ENCODE data around the gene ADA. TPM values are rescaled to one million over a fixed set of nuclear protein-coding genes. Genes with fewer than 3 reads are reported as not detected.

ADA gene
- total and polyA plus RNA-seq, 2 of the 13 experiments (the other 11 are each of a cell fraction or from before 2014, with no cell fraction given) = 2.5 to 11.3 TPM

DNA sequence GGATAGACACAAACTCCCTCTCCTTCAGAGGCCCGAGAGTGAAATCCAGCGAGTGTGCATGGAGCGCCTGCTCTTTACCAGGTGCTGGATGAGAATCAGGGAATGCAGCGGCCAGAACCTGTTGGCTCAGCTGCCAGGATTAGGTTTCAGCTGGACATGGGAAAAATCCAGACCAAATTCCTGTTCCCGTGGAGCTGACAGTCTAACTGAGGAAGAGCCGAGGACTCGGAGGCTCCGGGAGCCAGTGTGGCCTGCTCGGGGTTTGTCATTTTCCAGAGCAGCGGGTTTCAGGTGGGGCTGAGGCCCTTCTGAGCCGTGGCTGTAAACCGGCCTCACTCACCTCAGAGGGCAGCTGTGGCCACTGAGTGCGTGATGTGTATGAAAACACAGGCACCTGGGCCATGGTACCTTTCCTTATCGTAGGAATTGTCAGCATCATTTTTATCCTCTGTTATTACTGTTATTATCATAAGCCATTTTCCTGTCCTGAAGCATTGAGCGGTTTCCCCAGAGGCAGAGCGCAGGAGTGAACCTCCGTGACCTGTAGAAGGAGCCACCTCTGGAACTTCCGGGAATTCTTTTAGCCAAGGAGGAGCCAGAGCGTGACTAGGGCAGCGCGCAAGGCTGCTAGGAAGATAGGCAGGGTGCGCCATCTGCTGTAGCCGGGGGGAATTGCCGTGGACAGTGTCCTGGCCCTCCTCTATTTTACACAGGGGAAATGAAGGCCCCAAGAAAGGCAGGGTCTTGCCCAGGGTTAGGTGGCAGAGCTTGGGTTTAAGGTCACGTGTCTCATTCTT lies 41.8 kb downstream of the ADA start (continued):
- no peak; the same call in 1 of the 2 replicates for TF ChIP-seq HNF4G (IDR thresholded peaks at IDR 0.05; ENCODE audit: borderline replicate concordance, low read depth, low read length)
- no peak for TF ChIP-seq HNF4G (CRISPR knock-in tag; IDR thresholded peaks at IDR 0.05; ENCODE audit: borderline replicate concordance, low read depth)
- TF ChIP-seq, protein P1, sequence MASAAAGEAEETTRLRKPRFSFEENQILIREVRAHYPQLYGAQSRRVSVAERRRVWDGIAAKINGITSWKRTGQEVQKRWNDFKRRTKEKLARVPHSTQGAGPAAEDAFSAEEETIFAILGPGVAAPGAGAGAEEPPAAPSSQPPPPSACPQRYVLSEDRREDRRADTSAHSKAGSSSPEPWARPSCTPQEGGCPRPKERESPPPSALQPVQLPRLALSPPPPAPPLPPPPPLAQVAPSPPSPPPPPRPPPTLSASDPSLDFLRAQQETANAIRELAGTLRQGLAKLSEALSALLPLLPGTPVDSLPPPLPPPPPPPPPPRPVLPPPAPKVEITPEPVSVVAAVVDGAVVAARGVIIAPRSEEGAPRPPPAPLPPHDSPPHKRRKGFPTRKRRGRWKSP (CRISPR knock-in tag; IDR thresholded peaks at IDR 0.05) = peak; percentile 82
- TF ChIP-seq FOXK1 (CRISPR knock-in tag; IDR thresholded peaks at IDR 0.05; ENCODE audit: borderline replicate concordance, low read depth) = peak; percentile 66; the same call in 1 of the 2 replicates
- TF ChIP-seq ZNF354B (CRISPR knock-in tag; IDR thresholded peaks at IDR 0.05) = no peak
- no peak for TF ChIP-seq ZNF296 (CRISPR knock-in tag; conservative IDR thresholded peaks at IDR 0.05)
- TF ChIP-seq ZFY (CRISPR knock-in tag; IDR thresholded peaks at IDR 0.05) = peak; percentile 91
- TF ChIP-seq ZNF800 (CRISPR knock-in tag; IDR thresholded peaks at IDR 0.05) = peak; percentile 87
- TF ChIP-seq ZSCAN20 (CRISPR knock-in tag; IDR thresholded peaks at IDR 0.05; ENCODE audit: borderline replicate concordance) = no peak
- TF ChIP-seq MBNL3 (CRISPR knock-in tag; conservative IDR thresholded peaks at IDR 0.05) = no peak
- peak; percentile 49; the same call in 1 of the 2 replicates for TF ChIP-seq MTA1 (CRISPR knock-in tag; IDR thresholded peaks at IDR 0.05; ENCODE audit: borderline replicate concordance)
- TF ChIP-seq KAT2B (IDR thresholded peaks at IDR 0.05; ENCODE audit: borderline replicate concordance, low read depth, low read length) = no peak
- TF ChIP-seq GFI1 (CRISPR knock-in tag; IDR thresholded peaks at IDR 0.05; ENCODE audit: borderline replicate concordance) = 0 out of 2 replicates have a peak, but pooled peaks have one; percentile 42
- TF ChIP-seq GMEB2 (CRISPR knock-in tag; IDR thresholded peaks at IDR 0.05; ENCODE audit: low read depth) = no peak
- TF ChIP-seq ZNF501 (CRISPR knock-in tag; IDR thresholded peaks at IDR 0.05) = peak; percentile 92
- TF ChIP-seq, protein P2, sequence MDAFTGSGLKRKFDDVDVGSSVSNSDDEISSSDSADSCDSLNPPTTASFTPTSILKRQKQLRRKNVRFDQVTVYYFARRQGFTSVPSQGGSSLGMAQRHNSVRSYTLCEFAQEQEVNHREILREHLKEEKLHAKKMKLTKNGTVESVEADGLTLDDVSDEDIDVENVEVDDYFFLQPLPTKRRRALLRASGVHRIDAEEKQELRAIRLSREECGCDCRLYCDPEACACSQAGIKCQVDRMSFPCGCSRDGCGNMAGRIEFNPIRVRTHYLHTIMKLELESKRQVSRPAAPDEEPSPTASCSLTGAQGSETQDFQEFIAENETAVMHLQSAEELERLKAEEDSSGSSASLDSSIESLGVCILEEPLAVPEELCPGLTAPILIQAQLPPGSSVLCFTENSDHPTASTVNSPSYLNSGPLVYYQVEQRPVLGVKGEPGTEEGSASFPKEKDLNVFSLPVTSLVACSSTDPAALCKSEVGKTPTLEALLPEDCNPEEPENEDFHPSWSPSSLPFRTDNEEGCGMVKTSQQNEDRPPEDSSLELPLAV (CRISPR knock-in tag; conservative IDR thresholded peaks at IDR 0.05; ENCODE audit: low read depth) = no peak
- TF ChIP-seq NRL (CRISPR knock-in tag; IDR thresholded peaks at IDR 0.05; ENCODE audit: borderline replicate concordance) = no peak; the same call in 1 of the 2 replicates
- TF ChIP-seq ELF1 (CRISPR knock-in tag; IDR thresholded peaks at IDR 0.05) = peak; percentile 99
- TF ChIP-seq ZNF614 (CRISPR knock-in tag; IDR thresholded peaks at IDR 0.05; ENCODE audit: borderline replicate concordance) = peak; percentile 93; the same call in 1 of the 2 replicates
- no peak for TF ChIP-seq PBX2 (CRISPR knock-in tag; IDR thresholded peaks at IDR 0.05)

All from HepG2 (cell line).